HepG2 (cell line): Measurements from ENCODE around the gene THAP3. TPM values are rescaled to one million over a fixed set of nuclear protein-coding genes. Genes with fewer than 3 reads are reported as not detected.

Experiments
- ATAC-seq: fragments of 200-7000 bp; cut with Tn5 transposase; 3 replicates; pipeline ENCODE4 v1.9.1; 2020; ENCODE audit warnings: mild to moderate bottlenecking, moderate library complexity
- BruUV-seq: library from RNA; stranded (reverse); fragments of 400-500 nt; replicated peaks from 2 replicates; lab custom pipeline; 2021; lab: Mats Ljungman, UMichigan
- CTCF ChIA-PET: fragments of 300-600 bp; formaldehyde crosslinking; extraction: SDS; loops from one replicate; lab custom pipeline; 2021; ENCODE audit warnings: low total read pairs, inconsistent platforms, low intra/inter-chr PET ratio; lab: Yijun Ruan, JAX
- POLR2A ChIA-PET: fragments of 350-600 bp; sonication (Branson Sonifier 250); formaldehyde crosslinking; loops from one replicate; lab custom pipeline; 2020; ENCODE audit warnings: antibody characterized with exemption, inconsistent platforms; lab: Yijun Ruan, JAX
- DNase-seq: peaks from one replicate; pipeline ENCODE4 v3.0.0-alpha.2; 2015; ENCODE audit warnings: low spot score
- FAIRE-seq: peaks from 3 replicates; lab custom pipeline; 2011; peaks lifted over from hg19 to GRCh38; lab: Jason Lieb, UNC
- H2AFZ ChIP-seq: one replicate; pipeline ENCODE4 v1.6.1; 2011; ENCODE audit warnings: low read length, inconsistent platforms
- H3K27ac ChIP-seq: fragments of 300-600 bp; 3 replicates; pipeline ENCODE4 v1.8.0; 2011; ENCODE audit warnings: mixed run types, mild to moderate bottlenecking, mixed read lengths, low read length, inconsistent platforms; ENCODE audit not compliant: insufficient read depth; ENCODE audit errors: extremely low read length
- H3K27me3 ChIP-seq, 2 experiments: fragments of 200-600 bp in 1 of 2; 2 replicates in 1 of 2; 3 replicates in 1 of 2; pipeline versions ENCODE4 v1.6.0 to v1.8.0; 2011; ENCODE audit warnings: low read length in 2 of 2, mild to moderate bottlenecking in 2 of 2, moderate library complexity in 2 of 2, inconsistent platforms in 1 of 2; ENCODE audit not compliant: insufficient read depth in 2 of 2, control insufficient read depth in 1 of 2
- H3K36me3 ChIP-seq, 2 experiments: fragments of 200-600 bp in 1 of 2; replicated peaks in 1 of 2; 2 replicates in 1 of 2; 3 replicates in 1 of 2; pipeline versions ENCODE4 v1.5.1 to v1.8.0; 2011; ENCODE audit warnings: low read length in 2 of 2, inconsistent platforms in 1 of 2; ENCODE audit not compliant: insufficient read depth in 2 of 2, control insufficient read depth in 1 of 2
- H3K4me1 ChIP-seq: 2 replicates; pipeline ENCODE4 v1.5.1; 2012; ENCODE audit warnings: low read length, inconsistent platforms; ENCODE audit not compliant: insufficient read depth
- H3K4me2 ChIP-seq: 2 replicates; pipeline ENCODE4 v1.6.0; 2011; ENCODE audit warnings: low read depth, low read length, inconsistent platforms
- H3K4me3 ChIP-seq, 3 experiments: fragments of 200-600 bp in 1 of 3; sonication (generic), shearing (Covaris generic) in 1 of 3; replicated peaks in 1 of 3; 2 replicates each; pipeline ENCODE4 v1.5.1; 2011 to 2016; ENCODE audit warnings: low read length in 3 of 3, inconsistent platforms in 2 of 3, low read depth in 2 of 3, mild to moderate bottlenecking in 2 of 3, control low read depth in 1 of 3, mixed read lengths in 1 of 3; ENCODE audit not compliant: insufficient read depth in 1 of 3
- H3K79me2 ChIP-seq: one replicate; pipeline ENCODE4 v1.6.1; 2011; ENCODE audit warnings: low read length, inconsistent platforms; ENCODE audit not compliant: insufficient read depth
- H3K9ac ChIP-seq: 2 replicates; pipeline ENCODE4 v1.6.0; 2011; ENCODE audit warnings: mild to moderate bottlenecking, low read depth, low read length, inconsistent platforms; ENCODE audit not compliant: insufficient read depth
- H3K9me3 ChIP-seq: 2 replicates; pipeline ENCODE4 v1.5.1; 2012; ENCODE audit warnings: mild to moderate bottlenecking, low read length
- H4K20me1 ChIP-seq: 2 replicates; pipeline ENCODE4 v1.6.0; 2011; ENCODE audit warnings: inconsistent platforms, mild to moderate bottlenecking, low read length, moderate library complexity; ENCODE audit not compliant: insufficient read depth
- RARA ChIP-seq: IDR thresholded peaks from 2 replicates; pipeline ENCODE4 v1.6.1; 2016; ENCODE audit warnings: missing genetic modification reagents, missing compliant biosample characterization
- TSC22D2 ChIP-seq: sonication (generic); formaldehyde crosslinking; IDR thresholded peaks from 2 replicates; pipeline ENCODE4 v1.5.1; 2020; ENCODE audit warnings: missing genetic modification reagents, mild to moderate bottlenecking, borderline replicate concordance
- ZMYM3 ChIP-seq: sonication (generic); formaldehyde crosslinking; IDR thresholded peaks from 2 replicates; pipeline ENCODE4 v1.5.1; 2020; ENCODE audit warnings: mild to moderate bottlenecking, missing genetic modification reagents
- ZNF10 ChIP-seq: sonication (generic); formaldehyde crosslinking; IDR thresholded peaks from 2 replicates; pipeline ENCODE4 v1.4.0; 2020; ENCODE audit warnings: mild to moderate bottlenecking, low read depth, missing genetic modification reagents, borderline replicate concordance
- ZNF484 ChIP-seq: sonication (generic); formaldehyde crosslinking; IDR thresholded peaks from 2 replicates; pipeline ENCODE4 v1.5.1; 2020; ENCODE audit warnings: mild to moderate bottlenecking, low read depth, missing genetic modification reagents, borderline replicate concordance
- ZNF556 ChIP-seq: sonication (generic); formaldehyde crosslinking; IDR thresholded peaks from 2 replicates; pipeline ENCODE4 v1.4.0; 2020; ENCODE audit warnings: mild to moderate bottlenecking, missing genetic modification reagents, borderline replicate concordance
- ZNF589 ChIP-seq: sonication (generic); formaldehyde crosslinking; conservative IDR thresholded peaks from 2 replicates; pipeline ENCODE4 v1.8.0; 2022; ENCODE audit warnings: mild to moderate bottlenecking, moderate library complexity, missing genetic modification reagents
- WGBS: methylation state at CpG from one replicate; pipeline ENCODE4 v1.1.6; 2017; ENCODE audit warnings: low lambda C conversion rate; 5-methylcytosine and 5-hydroxymethylcytosine counted together
- in situ Hi-C: cut with HindIII; loops from 2 replicates; pipeline ENCODE4 v1.10.0; 2017; ENCODE audit warnings: low pct_unique_long_range_greater_than_20kb; ENCODE audit not compliant: extremely low pct_ligation_motif_present
- intact Hi-C: fragments of 100-400 bp; cut with micrococcal nuclease; formaldehyde crosslinking; loops from one replicate; pipeline ENCODE4 v1.10.0; 2022; ENCODE audit not compliant: unreplicated experiment
- polyA plus RNA-seq, 8 experiments: library from polyadenylated mRNA; depleted of rRNA in 3 of 8; stranded (reverse) in 7 of 8; unstranded in 1 of 8; fragments of >200 nt; fragmentation: Illumina TruSeq in 4 of 8; extraction: Trizol in 4 of 8; gene quantifications; 2 replicates each; pipeline versions ENCODE4 v1.2.1 to v1.2.3, GENCODE V29; 2011 to 2016; ENCODE audit warnings: low read depth in 4 of 8, missing spikeins in 1 of 8, mixed read lengths in 1 of 8; ENCODE audit not compliant: insufficient read depth in 1 of 8
- total RNA-seq, 5 experiments: library from RNA; depleted of rRNA; stranded (reverse); fragments of >200 nt; fragmentation: Illumina TruSeq; extraction: Trizol; gene quantifications; 2 replicates each; pipeline ENCODE4 v1.2.3, GENCODE V29; 2016; ENCODE audit warnings: low read depth in 1 of 5
- TF ChIP-seq, protein P1 (sequence below): IDR thresholded peaks from 2 replicates; pipeline ENCODE4 v1.6.1; 2018; ENCODE audit warnings: missing genetic modification reagents, mild to moderate bottlenecking, missing compliant biosample characterization

The THAP3 gene
- total and polyA plus RNA-seq, 2 of the 13 experiments (the other 11 are each of a cell fraction or from before 2014, with no cell fraction given): 10.3 to 14.9 TPM

DNA sequence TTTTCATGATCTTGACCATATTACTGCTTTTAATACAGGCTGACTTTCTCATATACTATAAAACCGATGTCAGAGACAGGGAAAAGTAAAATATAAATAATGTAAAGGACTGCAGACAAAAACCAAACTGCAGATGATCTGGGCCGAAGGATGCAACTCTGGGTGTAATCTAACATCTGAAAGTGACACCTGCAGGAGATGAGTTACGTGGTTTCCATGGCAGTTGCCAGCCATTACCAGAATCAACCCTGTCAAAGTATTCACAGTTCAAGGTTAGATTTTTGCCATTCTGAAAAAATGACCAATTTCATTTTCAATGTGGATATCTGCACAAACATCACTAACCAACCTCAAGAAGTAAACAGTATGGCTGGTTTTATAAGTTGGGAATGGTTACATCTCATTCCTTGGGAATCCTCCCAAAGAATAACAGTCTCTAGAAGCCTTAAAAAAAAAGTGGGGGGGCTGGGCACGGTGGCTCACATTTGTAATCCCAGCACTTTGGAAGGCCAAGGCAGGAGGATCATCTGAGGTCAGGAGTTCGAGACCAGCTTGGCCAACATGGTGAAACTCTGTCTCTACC, 49.2 kb downstream of the THAP3 start (continued):
- TF ChIP-seq, protein P1, sequence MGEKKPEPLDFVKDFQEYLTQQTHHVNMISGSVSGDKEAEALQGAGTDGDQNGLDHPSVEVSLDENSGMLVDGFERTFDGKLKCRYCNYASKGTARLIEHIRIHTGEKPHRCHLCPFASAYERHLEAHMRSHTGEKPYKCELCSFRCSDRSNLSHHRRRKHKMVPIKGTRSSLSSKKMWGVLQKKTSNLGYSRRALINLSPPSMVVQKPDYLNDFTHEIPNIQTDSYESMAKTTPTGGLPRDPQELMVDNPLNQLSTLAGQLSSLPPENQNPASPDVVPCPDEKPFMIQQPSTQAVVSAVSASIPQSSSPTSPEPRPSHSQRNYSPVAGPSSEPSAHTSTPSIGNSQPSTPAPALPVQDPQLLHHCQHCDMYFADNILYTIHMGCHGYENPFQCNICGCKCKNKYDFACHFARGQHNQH (CRISPR knock-in tag): no peak
- no peak for TF ChIP-seq ZNF589
- no peak for TF ChIP-seq ZNF484 (CRISPR knock-in tag)

DNA sequence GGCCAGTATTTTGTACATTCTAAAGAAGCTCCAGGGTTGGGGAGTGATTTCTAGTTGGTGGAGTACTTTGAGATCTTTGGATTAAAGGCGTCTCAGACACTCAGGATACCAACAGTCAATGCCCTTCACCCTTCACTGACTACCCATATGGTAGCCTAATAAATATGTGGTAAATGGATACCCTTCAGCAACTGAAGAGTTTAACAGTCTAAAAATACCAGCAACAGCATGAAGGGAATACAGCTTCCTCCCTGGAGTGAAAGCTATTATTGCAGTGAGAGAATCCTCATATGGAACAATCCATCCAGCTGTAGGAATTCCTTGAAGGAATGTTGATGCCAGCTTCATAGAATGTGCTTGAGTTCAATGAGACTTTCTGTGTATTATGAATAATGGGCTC, 50.1 kb downstream of the THAP3 start:
- Histone ChIP-seq H3K4me1 (no peaks in the 10 kb centered on the region), H3K79me2 (peaks cover 2% of the 10 kb centered on the region), H3K27ac (no peak overlapping the region), H3K4me3 (no peak overlapping the region), H2AFZ (no peak overlapping the region), H3K9me3 (no peaks in the 10 kb centered on the region), H3K9ac (no peak overlapping the region), H4K20me1 (no peaks in the 10 kb centered on the region), H3K27me3 (no peaks in the 10 kb centered on the region), H3K36me3 (peaks cover 20 to 61% of the 10 kb centered on the region in 2 experiments), H3K4me2 (no peak overlapping the region)
- 95% methylated on average over 1 of the region's 1 CpG for WGBS
- no peak for ATAC-seq
- no TSS peak for BruUV-seq
- in situ Hi-C loops (no loop called here), intact Hi-C loops (no loop called here)
- TF ChIP-seq TSC22D2: no peak
- ChIA-PET POLR2A (no interaction called here), CTCF (no interaction called here)
- DNase-seq: no peak
- FAIRE-seq: no peak

DNA sequence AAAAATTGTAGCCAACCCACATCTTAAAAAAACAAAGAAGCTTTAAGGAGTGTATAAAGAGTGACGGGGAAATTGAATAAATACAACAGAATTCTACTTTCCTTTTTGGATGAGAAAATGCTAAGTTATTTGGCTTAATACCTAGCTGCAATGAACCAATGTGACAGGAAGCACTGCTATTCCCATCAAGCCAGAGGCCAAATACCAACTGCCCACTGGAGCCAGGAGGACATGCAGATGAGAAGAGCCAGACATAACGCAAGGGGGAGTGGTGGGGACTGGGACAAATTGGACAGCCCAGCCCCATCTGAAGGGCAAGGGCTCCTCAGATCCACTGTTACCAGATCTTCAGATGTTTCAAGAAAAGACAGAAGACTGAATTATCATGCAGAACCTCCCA, 51.3 kb downstream of the THAP3 start:
- H4K20me1 ChIP-seq: no peaks in the 10 kb centered on the region
- FAIRE-seq: no peak
- no peaks in the 10 kb centered on the region for H3K9me3 ChIP-seq
- in situ Hi-C loops: no loop called here
- H3K27ac ChIP-seq: no peak overlapping the region
- no peak overlapping the region for H3K4me2 ChIP-seq
- no peak overlapping the region for H2AFZ ChIP-seq
- H3K79me2 ChIP-seq: peaks cover 2% of the 10 kb centered on the region
- intact Hi-C loops: no loop called here
- POLR2A ChIA-PET: no interaction called here
- peaks cover 22 to 70% of the 10 kb centered on the region in 2 experiments for H3K36me3 ChIP-seq
- no peak for DNase-seq
- BruUV-seq: no TSS peak
- no peak for ATAC-seq
- no peak overlapping the region for H3K4me3 ChIP-seq
- 98% methylated on average over 2 of the region's 2 CpGs for WGBS
- no peak overlapping the region for H3K9ac ChIP-seq
- no peaks in the 10 kb centered on the region for H3K4me1 ChIP-seq
- CTCF ChIA-PET: no interaction called here
- no peaks in the 10 kb centered on the region for H3K27me3 ChIP-seq
- no peak for TF ChIP-seq ZNF556 (CRISPR knock-in tag)
- no peak for TF ChIP-seq RARA (CRISPR knock-in tag)
- no peak for TF ChIP-seq ZMYM3
- no peak for TF ChIP-seq ZNF10 (CRISPR knock-in tag)
